ENCODE measurements around the gene TRIM56. TPM values are rescaled to one million over a fixed set of nuclear protein-coding genes. Genes with fewer than 3 reads are reported as not detected.

TRIM56 gene
- total and polyA plus RNA-seq, 2 of the 13 experiments (the other 11 are each of a cell fraction or from before 2014, with no cell fraction given): 3.2 to 7.1 TPM

DNA sequence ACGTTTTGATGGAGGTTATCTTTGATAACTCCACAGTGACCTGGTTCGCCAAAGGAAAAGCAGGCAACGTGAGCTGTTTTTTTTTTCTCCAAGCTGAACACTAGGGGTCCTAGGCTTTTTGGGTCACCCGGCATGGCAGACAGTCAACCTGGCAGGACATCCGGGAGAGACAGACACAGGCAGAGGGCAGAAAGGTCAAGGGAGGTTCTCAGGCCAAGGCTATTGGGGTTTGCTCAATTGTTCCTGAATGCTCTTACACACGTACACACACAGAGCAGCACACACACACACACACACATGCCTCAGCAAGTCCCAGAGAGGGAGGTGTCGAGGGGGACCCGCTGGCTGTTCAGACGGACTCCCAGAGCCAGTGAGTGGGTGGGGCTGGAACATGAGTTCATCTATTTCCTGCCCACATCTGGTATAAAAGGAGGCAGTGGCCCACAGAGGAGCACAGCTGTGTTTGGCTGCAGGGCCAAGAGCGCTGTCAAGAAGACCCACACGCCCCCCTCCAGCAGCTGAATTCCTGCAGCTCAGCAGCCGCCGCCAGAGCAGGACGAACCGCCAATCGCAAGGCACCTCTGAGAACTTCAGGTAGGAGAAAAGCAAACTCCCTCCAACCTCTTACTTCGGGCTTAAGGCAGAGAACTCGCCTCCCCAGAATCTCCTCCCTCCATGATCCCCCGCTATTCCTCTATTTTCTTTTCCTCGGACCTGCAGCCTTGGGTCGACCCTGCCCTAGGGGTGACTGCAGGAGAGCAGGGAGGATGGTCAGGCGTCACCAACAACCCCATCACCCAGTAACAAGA, 41.6 kb downstream of the TRIM56 start, which contains the start of gene SERPINE1 (continued):
- TF ChIP-seq, protein P1, sequence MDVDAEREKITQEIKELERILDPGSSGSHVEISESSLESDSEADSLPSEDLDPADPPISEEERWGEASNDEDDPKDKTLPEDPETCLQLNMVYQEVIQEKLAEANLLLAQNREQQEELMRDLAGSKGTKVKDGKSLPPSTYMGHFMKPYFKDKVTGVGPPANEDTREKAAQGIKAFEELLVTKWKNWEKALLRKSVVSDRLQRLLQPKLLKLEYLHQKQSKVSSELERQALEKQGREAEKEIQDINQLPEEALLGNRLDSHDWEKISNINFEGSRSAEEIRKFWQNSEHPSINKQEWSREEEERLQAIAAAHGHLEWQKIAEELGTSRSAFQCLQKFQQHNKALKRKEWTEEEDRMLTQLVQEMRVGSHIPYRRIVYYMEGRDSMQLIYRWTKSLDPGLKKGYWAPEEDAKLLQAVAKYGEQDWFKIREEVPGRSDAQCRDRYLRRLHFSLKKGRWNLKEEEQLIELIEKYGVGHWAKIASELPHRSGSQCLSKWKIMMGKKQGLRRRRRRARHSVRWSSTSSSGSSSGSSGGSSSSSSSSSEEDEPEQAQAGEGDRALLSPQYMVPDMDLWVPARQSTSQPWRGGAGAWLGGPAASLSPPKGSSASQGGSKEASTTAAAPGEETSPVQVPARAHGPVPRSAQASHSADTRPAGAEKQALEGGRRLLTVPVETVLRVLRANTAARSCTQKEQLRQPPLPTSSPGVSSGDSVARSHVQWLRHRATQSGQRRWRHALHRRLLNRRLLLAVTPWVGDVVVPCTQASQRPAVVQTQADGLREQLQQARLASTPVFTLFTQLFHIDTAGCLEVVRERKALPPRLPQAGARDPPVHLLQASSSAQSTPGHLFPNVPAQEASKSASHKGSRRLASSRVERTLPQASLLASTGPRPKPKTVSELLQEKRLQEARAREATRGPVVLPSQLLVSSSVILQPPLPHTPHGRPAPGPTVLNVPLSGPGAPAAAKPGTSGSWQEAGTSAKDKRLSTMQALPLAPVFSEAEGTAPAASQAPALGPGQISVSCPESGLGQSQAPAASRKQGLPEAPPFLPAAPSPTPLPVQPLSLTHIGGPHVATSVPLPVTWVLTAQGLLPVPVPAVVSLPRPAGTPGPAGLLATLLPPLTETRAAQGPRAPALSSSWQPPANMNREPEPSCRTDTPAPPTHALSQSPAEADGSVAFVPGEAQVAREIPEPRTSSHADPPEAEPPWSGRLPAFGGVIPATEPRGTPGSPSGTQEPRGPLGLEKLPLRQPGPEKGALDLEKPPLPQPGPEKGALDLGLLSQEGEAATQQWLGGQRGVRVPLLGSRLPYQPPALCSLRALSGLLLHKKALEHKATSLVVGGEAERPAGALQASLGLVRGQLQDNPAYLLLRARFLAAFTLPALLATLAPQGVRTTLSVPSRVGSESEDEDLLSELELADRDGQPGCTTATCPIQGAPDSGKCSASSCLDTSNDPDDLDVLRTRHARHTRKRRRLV (CRISPR knock-in tag; IDR thresholded peaks at IDR 0.05): 0 out of 2 replicates have a peak, but pooled peaks have one; percentile 20
- TF ChIP-seq ZBTB21 (CRISPR knock-in tag; IDR thresholded peaks at IDR 0.05): no peak
- TF ChIP-seq KDM2A (CRISPR knock-in tag; IDR thresholded peaks at IDR 0.05; ENCODE audit: borderline replicate concordance, low read depth): peak; percentile 48; the same call in 1 of the 2 replicates
- peak; percentile 77 for TF ChIP-seq HDAC2 (CRISPR knock-in tag; IDR thresholded peaks at IDR 0.05)
- TF ChIP-seq, protein P2, sequence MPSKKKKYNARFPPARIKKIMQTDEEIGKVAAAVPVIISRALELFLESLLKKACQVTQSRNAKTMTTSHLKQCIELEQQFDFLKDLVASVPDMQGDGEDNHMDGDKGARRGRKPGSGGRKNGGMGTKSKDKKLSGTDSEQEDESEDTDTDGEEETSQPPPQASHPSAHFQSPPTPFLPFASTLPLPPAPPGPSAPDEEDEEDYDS (CRISPR knock-in tag; IDR thresholded peaks at IDR 0.05): peak; percentile 97
- TF ChIP-seq KLF12 (CRISPR knock-in tag; IDR thresholded peaks at IDR 0.05; ENCODE audit: borderline replicate concordance): 0 out of 2 replicates have a peak, but pooled peaks have one; percentile 44
- TF ChIP-seq KLF16 (CRISPR knock-in tag; IDR thresholded peaks at IDR 0.05): 0 out of 4 replicates have a peak, but pooled peaks of 1 of the 2 experiments have one; percentile 9
- TF ChIP-seq ZNF17 (CRISPR knock-in tag; IDR thresholded peaks at IDR 0.05): 0 out of 2 replicates have a peak, but pooled peaks have one; percentile 76
- peak; percentile 67 for TF ChIP-seq FOXP1 (IDR thresholded peaks at IDR 0.05)
- peak; percentile 83 for TF ChIP-seq FOXP1 (CRISPR knock-in tag; IDR thresholded peaks at IDR 0.05)
- TF ChIP-seq GATAD2A (CRISPR knock-in tag; IDR thresholded peaks at IDR 0.05): peak; percentile 72
- TF ChIP-seq NFIC (IDR thresholded peaks at IDR 0.05; ENCODE audit: low read length): peak; percentile 88
- TF ChIP-seq, protein P3, sequence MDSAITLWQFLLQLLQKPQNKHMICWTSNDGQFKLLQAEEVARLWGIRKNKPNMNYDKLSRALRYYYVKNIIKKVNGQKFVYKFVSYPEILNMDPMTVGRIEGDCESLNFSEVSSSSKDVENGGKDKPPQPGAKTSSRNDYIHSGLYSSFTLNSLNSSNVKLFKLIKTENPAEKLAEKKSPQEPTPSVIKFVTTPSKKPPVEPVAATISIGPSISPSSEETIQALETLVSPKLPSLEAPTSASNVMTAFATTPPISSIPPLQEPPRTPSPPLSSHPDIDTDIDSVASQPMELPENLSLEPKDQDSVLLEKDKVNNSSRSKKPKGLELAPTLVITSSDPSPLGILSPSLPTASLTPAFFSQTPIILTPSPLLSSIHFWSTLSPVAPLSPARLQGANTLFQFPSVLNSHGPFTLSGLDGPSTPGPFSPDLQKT (CRISPR knock-in tag; IDR thresholded peaks at IDR 0.05; ENCODE audit: borderline replicate concordance): no peak
- peak; percentile 84 for TF ChIP-seq BORCS8-MEF2B (CRISPR knock-in tag; IDR thresholded peaks at IDR 0.05)
- TF ChIP-seq ARHGAP35 (CRISPR knock-in tag; IDR thresholded peaks at IDR 0.05; ENCODE audit: borderline replicate concordance): 0 out of 2 replicates have a peak, but pooled peaks have one; percentile 86
- peak; percentile 52; the same call in 1 of the 2 replicates for TF ChIP-seq ZZZ3 (CRISPR knock-in tag; IDR thresholded peaks at IDR 0.05; ENCODE audit: borderline replicate concordance)
- TF ChIP-seq ARNTL (CRISPR knock-in tag; IDR thresholded peaks at IDR 0.05): peak; percentile 98
- TF ChIP-seq ISL2 (CRISPR knock-in tag; IDR thresholded peaks at IDR 0.05): 0 out of 2 replicates have a peak, but pooled peaks have one; percentile 62
- TF ChIP-seq ZNF598 (CRISPR knock-in tag; IDR thresholded peaks at IDR 0.05; ENCODE audit: borderline replicate concordance): no peak
- TF ChIP-seq, protein P4, sequence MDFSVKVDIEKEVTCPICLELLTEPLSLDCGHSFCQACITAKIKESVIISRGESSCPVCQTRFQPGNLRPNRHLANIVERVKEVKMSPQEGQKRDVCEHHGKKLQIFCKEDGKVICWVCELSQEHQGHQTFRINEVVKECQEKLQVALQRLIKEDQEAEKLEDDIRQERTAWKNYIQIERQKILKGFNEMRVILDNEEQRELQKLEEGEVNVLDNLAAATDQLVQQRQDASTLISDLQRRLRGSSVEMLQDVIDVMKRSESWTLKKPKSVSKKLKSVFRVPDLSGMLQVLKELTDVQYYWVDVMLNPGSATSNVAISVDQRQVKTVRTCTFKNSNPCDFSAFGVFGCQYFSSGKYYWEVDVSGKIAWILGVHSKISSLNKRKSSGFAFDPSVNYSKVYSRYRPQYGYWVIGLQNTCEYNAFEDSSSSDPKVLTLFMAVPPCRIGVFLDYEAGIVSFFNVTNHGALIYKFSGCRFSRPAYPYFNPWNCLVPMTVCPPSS (IDR thresholded peaks at IDR 0.05): no peak
- peak; percentile 83; the same call in 1 of the 2 replicates for TF ChIP-seq HOXA5 (CRISPR knock-in tag; IDR thresholded peaks at IDR 0.05)
